ENCODE measurements around the gene CPNE6. TPM values are rescaled to one million over a fixed set of nuclear protein-coding genes. Genes with fewer than 3 reads are reported as not detected.

The CPNE6 gene
- total RNA-seq, 1 experiment from 2014 or later: not detected

- POLR2A ChIA-PET (ENCODE audit: low non-redundant PET): interaction anchor here (0.6 kb wide), 1 partner anchor 1061 kb away, joined by 3 read pairs; no protein-coding TSS in a partner anchor
- BruUV-seq (replicated peaks): no TSS peak
- DNase-seq (ENCODE audit: low spot score): peak; percentile 68
Measured at GRCh38 chr14:24051789-24052655, 19.3 kb upstream of the CPNE6 start, which contains the start of gene CARMIL3. Gene CARMIL3, plus strand, starts transcription at chr14:24052009. Its CDS starts 145 bp downstream, at chr14:24052154.

GRCh38 chr14:24052656-24053547, 18.5 kb upstream of the CPNE6 start:
- H3K27ac ChIP-seq (ENCODE audit: low read depth, low read length, poor library complexity, severe bottlenecking): no peak overlapping the region
- no TSS peak for BruUV-seq (replicated peaks)
- H3K9me3 ChIP-seq (ENCODE audit: low read depth, low read length, poor library complexity, severe bottlenecking): no peaks in the 10 kb centered on the region
- H3K36me3 ChIP-seq (ENCODE audit: insufficient read depth, low read length, poor library complexity, severe bottlenecking): no peaks in the 10 kb centered on the region
- peaks cover 11% of the 10 kb centered on the region for H3K27me3 ChIP-seq (replicated peaks; ENCODE audit: insufficient read depth, low read depth, low read length, poor library complexity)
- intact Hi-C loops (cut with micrococcal nuclease; ENCODE audit: unreplicated experiment): no loop called here
- ChIA-PET POLR2A (ENCODE audit: low non-redundant PET) (no interaction called here), CTCF (no interaction called here)
- H3K4me3 ChIP-seq (ENCODE audit: low read depth, low read length, poor library complexity, severe bottlenecking): peak overlapping the region; percentile 65
- DNase-seq (ENCODE audit: low spot score): no peak
- TF ChIP-seq, protein P1, sequence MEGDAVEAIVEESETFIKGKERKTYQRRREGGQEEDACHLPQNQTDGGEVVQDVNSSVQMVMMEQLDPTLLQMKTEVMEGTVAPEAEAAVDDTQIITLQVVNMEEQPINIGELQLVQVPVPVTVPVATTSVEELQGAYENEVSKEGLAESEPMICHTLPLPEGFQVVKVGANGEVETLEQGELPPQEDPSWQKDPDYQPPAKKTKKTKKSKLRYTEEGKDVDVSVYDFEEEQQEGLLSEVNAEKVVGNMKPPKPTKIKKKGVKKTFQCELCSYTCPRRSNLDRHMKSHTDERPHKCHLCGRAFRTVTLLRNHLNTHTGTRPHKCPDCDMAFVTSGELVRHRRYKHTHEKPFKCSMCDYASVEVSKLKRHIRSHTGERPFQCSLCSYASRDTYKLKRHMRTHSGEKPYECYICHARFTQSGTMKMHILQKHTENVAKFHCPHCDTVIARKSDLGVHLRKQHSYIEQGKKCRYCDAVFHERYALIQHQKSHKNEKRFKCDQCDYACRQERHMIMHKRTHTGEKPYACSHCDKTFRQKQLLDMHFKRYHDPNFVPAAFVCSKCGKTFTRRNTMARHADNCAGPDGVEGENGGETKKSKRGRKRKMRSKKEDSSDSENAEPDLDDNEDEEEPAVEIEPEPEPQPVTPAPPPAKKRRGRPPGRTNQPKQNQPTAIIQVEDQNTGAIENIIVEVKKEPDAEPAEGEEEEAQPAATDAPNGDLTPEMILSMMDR (conservative IDR thresholded peaks at IDR 0.05; ENCODE audit: low read depth, low read length): no peak
- TF ChIP-seq EZH2 (IDR thresholded peaks at IDR 0.05; ENCODE audit: borderline replicate concordance, low read depth, low read length, poor library complexity, severe bottlenecking): no peak
- H3K4me1 ChIP-seq (ENCODE audit: insufficient read depth, low read length, poor library complexity, severe bottlenecking): peaks cover 5% of the 10 kb centered on the region

More at GRCh38 chr14:24051789-24052655, 19.3 kb upstream of the CPNE6 start, which contains the start of gene CARMIL3:
- peaks cover 11% of the 10 kb centered on the region for H3K27me3 ChIP-seq (replicated peaks; ENCODE audit: insufficient read depth, low read depth, low read length, poor library complexity)
- peak within 1 kb of the TSS; percentile 65 for H3K4me3 ChIP-seq (ENCODE audit: low read depth, low read length, poor library complexity, severe bottlenecking)
- TF ChIP-seq, protein P1 (conservative IDR thresholded peaks at IDR 0.05; ENCODE audit: low read depth, low read length): no peak
- TF ChIP-seq EZH2 (IDR thresholded peaks at IDR 0.05; ENCODE audit: borderline replicate concordance, low read depth, low read length, poor library complexity, severe bottlenecking): no peak
- intact Hi-C loops (cut with micrococcal nuclease; ENCODE audit: unreplicated experiment): no loop called here
- no peaks in the 10 kb centered on the region for H3K36me3 ChIP-seq (ENCODE audit: insufficient read depth, low read length, poor library complexity, severe bottlenecking)
- H3K9me3 ChIP-seq (ENCODE audit: low read depth, low read length, poor library complexity, severe bottlenecking): no peaks in the 10 kb centered on the region
- H3K27ac ChIP-seq (ENCODE audit: low read depth, low read length, poor library complexity, severe bottlenecking): peak within 1 kb of the TSS; percentile 69
- peaks cover 5% of the 10 kb centered on the region for H3K4me1 ChIP-seq (ENCODE audit: insufficient read depth, low read length, poor library complexity, severe bottlenecking)
- CTCF ChIA-PET: no interaction called here

- peaks cover 11% of the 10 kb centered on the region for H3K27me3 ChIP-seq (replicated peaks; ENCODE audit: insufficient read depth, low read depth, low read length, poor library complexity)
- DNase-seq (ENCODE audit: low spot score): no peak
- no peaks in the 10 kb centered on the region for H3K9me3 ChIP-seq (ENCODE audit: low read depth, low read length, poor library complexity, severe bottlenecking)
- ChIA-PET POLR2A (ENCODE audit: low non-redundant PET) (no interaction called here), CTCF (no interaction called here)
- BruUV-seq (replicated peaks): no TSS peak
- no peaks in the 10 kb centered on the region for H3K36me3 ChIP-seq (ENCODE audit: insufficient read depth, low read length, poor library complexity, severe bottlenecking)
- peaks cover 5% of the 10 kb centered on the region for H3K4me1 ChIP-seq (ENCODE audit: insufficient read depth, low read length, poor library complexity, severe bottlenecking)
- no peak overlapping the region for H3K27ac ChIP-seq (ENCODE audit: low read depth, low read length, poor library complexity, severe bottlenecking)
- TF ChIP-seq, protein P1 (conservative IDR thresholded peaks at IDR 0.05; ENCODE audit: low read depth, low read length): no peak
- no peak for TF ChIP-seq EZH2 (IDR thresholded peaks at IDR 0.05; ENCODE audit: borderline replicate concordance, low read depth, low read length, poor library complexity, severe bottlenecking)
- H3K4me3 ChIP-seq (ENCODE audit: low read depth, low read length, poor library complexity, severe bottlenecking): no peak overlapping the region
- intact Hi-C loops (cut with micrococcal nuclease; ENCODE audit: unreplicated experiment): no loop called here
Measured at GRCh38 chr14:24053548-24054323, 17.6 kb upstream of the CPNE6 start.

Measured in A673 (cell line).